Gastrocnemius medialis (tissue), 4 donors: ENCODE measurements around the gene ABR.

Experiments
- CTCF ChIP-seq, 5 experiments: fragments of 450-650 bp in 3 of 5; fragments of 200-600 bp in 2 of 5; sonication (generic) in 2 of 5; IDR thresholded peaks in 4 of 5; conservative IDR thresholded peaks in 1 of 5; 1 replicate in 4 of 5; 2 replicates in 1 of 5; pipeline ENCODE4 v1.5.1; 2016 to 2019; ENCODE audit warnings: antibody characterized with exemption in 5 of 5, mild to moderate bottlenecking in 3 of 5, moderate library complexity in 3 of 5
- POLR2A ChIP-seq, 2 donors: fragments of 450-650 bp; IDR thresholded peaks; one replicate each; pipeline ENCODE4 v1.6.1; 2017; ENCODE audit warnings: antibody characterized with exemption in 2 of 2, mild to moderate bottlenecking in 2 of 2, moderate library complexity in 2 of 2

GRCh38 chr17:973053-973452, 206.7 kb downstream of the ABR start:
- TF ChIP-seq CTCF (IDR thresholded peaks at IDR 0.05 in 4 of 5, conservative IDR thresholded peaks at IDR 0.05 in 1 of 5), result no peak
- TF ChIP-seq POLR2A (IDR thresholded peaks at IDR 0.05), result no peak
